ENCODE measurements around the gene GPR37L1.
"Not testable (repeated sequence)": the region's sequence is repeated elsewhere in the genome, so short reads cannot be mapped to it uniquely, and the experiment has no call there.

The GPR37L1 gene

DNA sequence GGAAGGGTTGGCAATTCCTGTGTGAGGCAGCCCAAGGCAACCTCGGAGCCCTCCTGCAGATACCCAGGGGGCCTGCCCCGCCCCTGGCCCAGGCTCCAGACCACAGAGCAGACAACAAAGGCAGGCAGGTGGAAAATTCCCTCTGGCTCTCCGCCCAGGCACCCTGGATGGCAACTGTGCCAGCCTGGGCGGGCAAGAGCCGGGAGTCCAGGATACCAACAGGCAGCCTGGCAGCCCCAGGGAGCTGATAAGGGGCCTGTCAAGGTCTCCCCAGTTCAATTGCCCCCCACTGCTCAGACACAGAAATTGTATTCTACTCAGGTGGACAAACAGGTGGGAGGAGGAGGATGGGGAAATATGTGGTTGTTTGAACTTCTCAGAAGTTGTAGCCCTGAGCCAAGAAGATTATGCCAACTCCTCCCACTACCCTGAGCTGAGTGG, 15.4 kb upstream of the GPR37L1 start:
- DNase-seq (ENCODE audit: low read depth), result no peak
- no peak overlapping the region for H3K4me3 ChIP-seq (ENCODE audit: low read depth, low read length)
- TF ChIP-seq, protein P1, sequence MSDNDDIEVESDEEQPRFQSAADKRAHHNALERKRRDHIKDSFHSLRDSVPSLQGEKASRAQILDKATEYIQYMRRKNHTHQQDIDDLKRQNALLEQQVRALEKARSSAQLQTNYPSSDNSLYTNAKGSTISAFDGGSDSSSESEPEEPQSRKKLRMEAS (IDR thresholded peaks at IDR 0.05; ENCODE audit: low read depth, low read length), result no peak
- no peak for TF ChIP-seq POLR2A (IDR thresholded peaks at IDR 0.05; ENCODE audit: extremely low read depth, insufficient read length)
- no peak for TF ChIP-seq MYC (IDR thresholded peaks at IDR 0.05; ENCODE audit: low read depth, low read length)
- TF ChIP-seq, protein P2, sequence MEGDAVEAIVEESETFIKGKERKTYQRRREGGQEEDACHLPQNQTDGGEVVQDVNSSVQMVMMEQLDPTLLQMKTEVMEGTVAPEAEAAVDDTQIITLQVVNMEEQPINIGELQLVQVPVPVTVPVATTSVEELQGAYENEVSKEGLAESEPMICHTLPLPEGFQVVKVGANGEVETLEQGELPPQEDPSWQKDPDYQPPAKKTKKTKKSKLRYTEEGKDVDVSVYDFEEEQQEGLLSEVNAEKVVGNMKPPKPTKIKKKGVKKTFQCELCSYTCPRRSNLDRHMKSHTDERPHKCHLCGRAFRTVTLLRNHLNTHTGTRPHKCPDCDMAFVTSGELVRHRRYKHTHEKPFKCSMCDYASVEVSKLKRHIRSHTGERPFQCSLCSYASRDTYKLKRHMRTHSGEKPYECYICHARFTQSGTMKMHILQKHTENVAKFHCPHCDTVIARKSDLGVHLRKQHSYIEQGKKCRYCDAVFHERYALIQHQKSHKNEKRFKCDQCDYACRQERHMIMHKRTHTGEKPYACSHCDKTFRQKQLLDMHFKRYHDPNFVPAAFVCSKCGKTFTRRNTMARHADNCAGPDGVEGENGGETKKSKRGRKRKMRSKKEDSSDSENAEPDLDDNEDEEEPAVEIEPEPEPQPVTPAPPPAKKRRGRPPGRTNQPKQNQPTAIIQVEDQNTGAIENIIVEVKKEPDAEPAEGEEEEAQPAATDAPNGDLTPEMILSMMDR (IDR thresholded peaks at IDR 0.05; ENCODE audit: low read depth, low read length), result no peak

DNA sequence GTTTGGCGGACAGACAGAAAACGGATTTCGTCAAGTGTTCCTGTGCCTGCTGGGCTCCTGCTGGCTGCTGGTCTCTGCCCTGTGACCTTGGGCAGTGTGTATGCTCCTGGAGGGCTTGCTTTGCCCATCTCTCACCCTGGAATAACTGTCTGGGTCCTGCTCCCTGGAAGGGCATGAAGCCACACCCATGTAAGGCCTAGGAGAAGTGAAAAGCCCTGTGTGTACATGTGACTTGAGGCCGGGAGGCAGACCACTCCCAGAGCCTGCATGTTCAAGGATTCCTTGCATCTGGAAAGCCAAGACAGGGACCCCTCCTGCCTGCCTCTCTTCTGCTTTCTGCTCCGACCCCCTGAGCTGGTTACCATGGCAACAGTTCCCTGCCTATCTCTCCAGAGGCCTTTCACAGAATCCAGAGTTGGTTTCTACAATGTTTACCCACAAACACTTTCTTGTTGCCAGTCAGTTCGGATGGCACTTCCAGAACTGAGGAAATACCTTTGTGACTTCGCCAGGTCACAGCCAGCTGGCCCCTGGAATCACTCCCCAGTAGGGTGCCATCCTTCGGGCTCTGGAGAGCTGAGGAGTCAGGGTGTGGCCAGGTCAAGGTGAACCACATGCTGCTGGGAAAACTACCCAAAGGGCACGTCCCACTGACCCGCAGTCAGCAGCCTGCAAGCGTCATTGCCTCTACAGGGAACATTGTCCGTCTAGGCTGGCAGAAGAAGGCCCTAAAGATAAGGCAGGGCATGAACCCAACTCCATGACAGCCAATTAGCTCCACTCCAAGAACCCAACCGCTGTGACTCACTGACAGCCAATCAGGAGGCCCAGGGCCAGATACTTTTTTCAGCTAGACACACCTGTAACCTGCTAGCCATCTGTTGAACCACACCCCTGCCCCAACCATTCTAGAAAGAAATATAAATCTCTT, 14.7 kb upstream of the GPR37L1 start:
- TF ChIP-seq, protein P2 (IDR thresholded peaks at IDR 0.05; ENCODE audit: low read depth, low read length), result no peak
- TF ChIP-seq, protein P1 (IDR thresholded peaks at IDR 0.05; ENCODE audit: low read depth, low read length), result no peak
- no peak for TF ChIP-seq POLR2A (IDR thresholded peaks at IDR 0.05; ENCODE audit: extremely low read depth, insufficient read length)
- TF ChIP-seq MYC (IDR thresholded peaks at IDR 0.05; ENCODE audit: low read depth, low read length), result no peak
- DNase-seq (ENCODE audit: low read depth), result no peak

DNA sequence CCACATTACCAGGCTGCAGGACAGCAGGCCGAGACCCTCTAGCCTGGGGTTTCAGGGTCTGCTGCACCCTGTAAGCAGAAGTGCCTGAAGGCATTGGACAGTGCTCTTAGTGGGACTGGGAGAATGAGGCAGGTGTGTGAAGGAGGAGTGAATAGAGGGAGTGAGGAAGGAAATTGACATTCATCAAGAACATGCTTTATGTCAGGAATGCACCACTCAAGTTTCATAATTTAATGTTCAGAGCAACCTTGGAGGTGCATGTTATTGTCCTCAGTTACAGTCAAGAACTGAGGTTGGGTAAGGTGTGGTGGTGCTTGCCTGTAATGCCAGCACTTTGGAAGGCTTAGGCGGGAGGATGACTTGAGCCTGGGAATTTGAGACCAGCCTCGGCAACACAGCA, 11.7 kb upstream of the GPR37L1 start:
- TF ChIP-seq, protein P1 (IDR thresholded peaks at IDR 0.05; ENCODE audit: low read depth, low read length), result no peak
- no peak for TF ChIP-seq MYC (IDR thresholded peaks at IDR 0.05; ENCODE audit: low read depth, low read length)
- TF ChIP-seq, protein P2 (IDR thresholded peaks at IDR 0.05; ENCODE audit: low read depth, low read length), result no peak
- TF ChIP-seq POLR2A (IDR thresholded peaks at IDR 0.05; ENCODE audit: extremely low read depth, insufficient read length), result no peak
- no peak for DNase-seq (ENCODE audit: low read depth)
- no peak overlapping the region for H3K4me3 ChIP-seq (ENCODE audit: low read depth, low read length)

More for the DNA sequence above, 14.7 kb upstream of the GPR37L1 start:
- no peak overlapping the region for H3K4me3 ChIP-seq (ENCODE audit: low read depth, low read length)

DNA sequence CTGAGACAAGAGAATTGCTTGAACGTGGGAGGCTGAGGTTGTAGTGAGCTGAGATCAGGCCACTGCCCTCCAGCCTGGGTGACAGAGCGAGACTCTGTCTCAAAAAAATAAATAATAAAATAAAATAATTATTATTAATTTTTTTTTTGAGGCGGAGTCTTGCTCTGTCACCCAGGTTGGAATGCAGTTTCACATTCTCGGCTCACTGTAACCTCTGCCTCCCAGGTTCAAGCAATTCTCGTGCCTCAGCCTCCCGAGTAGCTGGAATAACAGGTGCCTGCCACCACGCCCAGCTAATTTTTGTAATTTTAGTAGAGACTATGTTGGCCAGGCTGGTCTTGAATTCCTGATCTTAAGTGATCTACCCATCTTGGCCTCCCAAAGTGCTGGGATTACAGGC, 11.1 kb upstream of the GPR37L1 start:
- DNase-seq (ENCODE audit: low read depth); H3K4me3 ChIP-seq (ENCODE audit: low read depth, low read length): not testable (repeated sequence)

DNA sequence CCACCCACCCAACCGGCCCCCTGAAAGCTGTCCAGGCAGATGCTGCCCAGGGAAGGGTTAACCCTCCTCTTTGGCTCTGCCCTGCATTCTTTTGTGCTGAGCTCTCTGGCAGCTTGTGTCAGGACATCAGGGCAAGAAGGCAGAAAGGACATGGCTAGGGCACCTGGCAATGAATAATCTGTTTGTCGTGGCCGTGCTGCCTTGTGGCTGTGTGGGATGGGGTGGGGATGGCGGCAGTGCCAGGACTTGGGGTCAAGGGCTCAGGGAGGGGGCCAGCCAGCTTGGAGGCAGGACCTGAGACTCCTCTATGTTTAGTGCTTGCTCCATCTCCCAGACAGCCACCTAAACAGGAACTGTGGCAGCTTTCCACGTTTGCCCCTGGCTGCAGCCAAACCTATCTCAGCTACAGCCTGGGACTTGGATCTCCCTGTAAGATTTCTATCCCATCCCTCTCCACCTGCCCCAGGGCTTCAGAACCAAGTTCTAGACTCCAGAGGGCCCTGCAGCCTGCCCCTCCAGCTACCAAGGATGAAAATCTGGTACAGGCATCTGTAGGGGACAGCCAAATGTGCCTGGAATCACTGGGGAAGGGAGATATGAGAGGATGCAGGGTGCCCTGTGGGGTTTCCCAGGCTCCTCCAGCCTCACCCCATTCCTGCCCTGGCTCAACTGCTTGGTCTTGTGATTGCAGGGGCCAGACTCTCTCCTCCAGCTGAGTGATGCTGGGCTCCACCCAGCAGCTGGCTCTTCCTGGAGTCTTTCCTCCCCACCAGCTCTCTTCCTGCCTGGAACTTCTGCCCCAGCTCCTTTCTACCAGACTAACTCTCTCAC, 9.6 kb upstream of the GPR37L1 start:
- no peak overlapping the region for H3K4me3 ChIP-seq (ENCODE audit: low read depth, low read length)
- no peak for DNase-seq (ENCODE audit: low read depth)
- TF ChIP-seq POLR2A (IDR thresholded peaks at IDR 0.05; ENCODE audit: extremely low read depth, insufficient read length) (no peak), MYC (IDR thresholded peaks at IDR 0.05; ENCODE audit: low read depth, low read length) (no peak)
- TF ChIP-seq, protein P2 (IDR thresholded peaks at IDR 0.05; ENCODE audit: low read depth, low read length), result no peak
- TF ChIP-seq, protein P1 (IDR thresholded peaks at IDR 0.05; ENCODE audit: low read depth, low read length), result no peak

Data from NB4 (cell line).